Calu3 (cell line): ENCODE measurements around the gene IER2. TPM values are rescaled to one million over a fixed set of nuclear protein-coding genes. Genes with fewer than 3 reads are reported as not detected.

ENCODE experiments used
- BruUV-seq: library from RNA; stranded (reverse); fragments of 400-500 nt; replicated peaks from 2 replicates; lab custom pipeline; 2021; lab: Mats Ljungman, UMichigan
- CTCF ChIA-PET: fragments of 300-600 bp; sonication (Branson Sonifier 250); formaldehyde crosslinking; loops from one replicate; lab custom pipeline; 2022; ENCODE audit warnings: antibody characterized with exemption; lab: Charles Lee
- DNase-seq: peaks from one replicate; pipeline ENCODE4 v3.0.0; 2022
- H3K27ac Mint-ChIP-seq: one replicate; pipeline ENCODE4 v1.8.0; 2022; ENCODE audit warnings: mixed read lengths; ENCODE audit not compliant: unreplicated experiment
- H3K27me3 Mint-ChIP-seq: one replicate; pipeline ENCODE4 v1.8.0; 2022; ENCODE audit warnings: mixed read lengths; ENCODE audit not compliant: unreplicated experiment
- H3K36me3 Mint-ChIP-seq: one replicate; pipeline ENCODE4 v1.8.0; 2022; ENCODE audit warnings: mild to moderate bottlenecking, moderate library complexity, mixed read lengths; ENCODE audit not compliant: insufficient read depth, unreplicated experiment
- H3K4me1 Mint-ChIP-seq: one replicate; pipeline ENCODE4 v1.8.0; 2022; ENCODE audit warnings: mild to moderate bottlenecking, low read depth, mixed read lengths; ENCODE audit not compliant: unreplicated experiment
- H3K4me3 Mint-ChIP-seq: one replicate; pipeline ENCODE4 v1.8.0; 2022; ENCODE audit warnings: mild to moderate bottlenecking, low read depth, moderate library complexity, mixed read lengths; ENCODE audit not compliant: unreplicated experiment
- H3K9me3 Mint-ChIP-seq: one replicate; pipeline ENCODE4 v1.8.0; 2022; ENCODE audit warnings: low read depth, mixed read lengths; ENCODE audit not compliant: unreplicated experiment
- intact Hi-C: fragments of 100-400 bp; cut with micrococcal nuclease; formaldehyde crosslinking; loops from one replicate; pipeline ENCODE4 v1.10.0; 2022; ENCODE audit not compliant: unreplicated experiment
- total RNA-seq: library from RNA; stranded (reverse); gene quantifications from 2 replicates; pipeline ENCODE4 v1.2.3, GENCODE V29; 2022
- TF ChIP-seq, protein P1 (sequence below): fragments of 200-600 bp; IDR thresholded peaks from one replicate; pipeline ENCODE4 v1.8.0; 2022; ENCODE audit warnings: antibody characterized with exemption; ENCODE audit not compliant: unreplicated experiment

IER2 gene
- total RNA-seq, 1 experiment from 2014 or later, result 96.3 TPM

GRCh38 chr19:13118424-13119193 lies 31.6 kb upstream of the IER2 start:
- Mint-ChIP-seq H3K9me3 (no peaks in the 10 kb centered on the region), H3K4me3 (peak overlapping the region; percentile 85), H3K4me1 (peaks cover 16% of the 10 kb centered on the region), H3K27me3 (no peaks in the 10 kb centered on the region), H3K36me3 (peaks cover 46% of the 10 kb centered on the region), H3K27ac (no peak overlapping the region)
- intact Hi-C loops, result no loop called here
- TF ChIP-seq, protein P1, sequence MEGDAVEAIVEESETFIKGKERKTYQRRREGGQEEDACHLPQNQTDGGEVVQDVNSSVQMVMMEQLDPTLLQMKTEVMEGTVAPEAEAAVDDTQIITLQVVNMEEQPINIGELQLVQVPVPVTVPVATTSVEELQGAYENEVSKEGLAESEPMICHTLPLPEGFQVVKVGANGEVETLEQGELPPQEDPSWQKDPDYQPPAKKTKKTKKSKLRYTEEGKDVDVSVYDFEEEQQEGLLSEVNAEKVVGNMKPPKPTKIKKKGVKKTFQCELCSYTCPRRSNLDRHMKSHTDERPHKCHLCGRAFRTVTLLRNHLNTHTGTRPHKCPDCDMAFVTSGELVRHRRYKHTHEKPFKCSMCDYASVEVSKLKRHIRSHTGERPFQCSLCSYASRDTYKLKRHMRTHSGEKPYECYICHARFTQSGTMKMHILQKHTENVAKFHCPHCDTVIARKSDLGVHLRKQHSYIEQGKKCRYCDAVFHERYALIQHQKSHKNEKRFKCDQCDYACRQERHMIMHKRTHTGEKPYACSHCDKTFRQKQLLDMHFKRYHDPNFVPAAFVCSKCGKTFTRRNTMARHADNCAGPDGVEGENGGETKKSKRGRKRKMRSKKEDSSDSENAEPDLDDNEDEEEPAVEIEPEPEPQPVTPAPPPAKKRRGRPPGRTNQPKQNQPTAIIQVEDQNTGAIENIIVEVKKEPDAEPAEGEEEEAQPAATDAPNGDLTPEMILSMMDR, result no peak
- BruUV-seq, result no TSS peak
- CTCF ChIA-PET, result no interaction called here
- peak; percentile 56 for DNase-seq

GRCh38 chr19:13119627-13120026 lies 30.6 kb upstream of the IER2 start:
- TF ChIP-seq, protein P1, result no peak
- DNase-seq, result no peak
- Mint-ChIP-seq H3K36me3 (peaks cover 46% of the 10 kb centered on the region), H3K27ac (no peak overlapping the region), H3K9me3 (no peaks in the 10 kb centered on the region), H3K4me1 (peaks cover 16% of the 10 kb centered on the region), H3K27me3 (no peaks in the 10 kb centered on the region), H3K4me3 (peak overlapping the region; percentile 85)
- intact Hi-C loops, result no loop called here
- CTCF ChIA-PET, result no interaction called here
- no TSS peak for BruUV-seq

DNA sequence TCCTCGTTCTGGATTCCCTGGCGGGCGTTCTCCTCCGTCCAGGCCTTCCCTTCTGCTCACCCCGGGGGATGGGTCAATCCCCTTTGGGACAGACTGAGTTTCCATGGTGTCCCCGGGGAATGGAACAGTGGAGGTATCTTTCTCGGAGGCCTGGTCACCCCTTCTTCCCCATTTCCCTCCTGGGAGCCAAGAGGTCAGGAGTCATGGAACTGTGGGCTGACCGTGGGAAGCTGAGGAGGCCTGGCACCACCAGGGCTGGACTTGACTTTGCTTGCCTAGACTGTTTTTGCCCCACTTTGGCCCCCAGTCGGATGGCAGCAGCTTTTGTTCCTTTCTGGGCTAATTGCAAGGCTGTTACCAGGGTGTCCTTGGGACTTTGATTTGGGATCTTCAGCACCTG lies 30.2 kb upstream of the IER2 start:
- no TSS peak for BruUV-seq
- CTCF ChIA-PET, result no interaction called here
- H3K36me3 Mint-ChIP-seq, result peaks cover 46% of the 10 kb centered on the region

DNA sequence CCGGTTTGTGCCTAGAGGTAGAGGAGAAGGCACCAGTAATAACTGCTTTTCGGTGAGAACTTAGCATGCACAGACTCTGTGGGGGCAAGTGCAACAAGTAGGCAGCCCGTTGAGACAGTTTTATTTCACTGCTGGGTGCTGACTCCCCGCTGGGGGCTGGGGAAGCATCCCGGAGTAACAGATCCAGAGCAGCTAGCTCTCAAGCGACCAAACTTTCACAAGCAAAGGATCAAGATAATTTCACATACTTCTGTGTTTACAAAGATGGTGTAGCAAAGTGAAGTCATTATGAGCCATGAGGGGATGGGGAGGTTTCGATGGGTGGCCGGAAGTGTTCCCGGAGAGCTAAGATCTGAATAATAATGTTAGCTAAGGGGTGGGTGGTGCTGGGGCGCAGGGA lies 29.4 kb upstream of the IER2 start:
- DNase-seq, result no peak
- CTCF ChIA-PET, result interaction anchor here (0.5 kb wide), 1 partner anchor 170 kb away, joined by 3 read pairs; no protein-coding TSS in a partner anchor
- no peak overlapping the region for H3K4me3 Mint-ChIP-seq
- BruUV-seq, result TSS peak; percentile 35
- H3K27me3 Mint-ChIP-seq, result no peaks in the 10 kb centered on the region
- peaks cover 38% of the 10 kb centered on the region for H3K36me3 Mint-ChIP-seq
- peaks cover 9% of the 10 kb centered on the region for H3K4me1 Mint-ChIP-seq
- TF ChIP-seq, protein P1, result no peak
- no peak overlapping the region for H3K27ac Mint-ChIP-seq
- no peaks in the 10 kb centered on the region for H3K9me3 Mint-ChIP-seq
- intact Hi-C loops, result no loop called here

More for the DNA sequence above, 30.2 kb upstream of the IER2 start:
- no peak overlapping the region for H3K27ac Mint-ChIP-seq
- peaks cover 16% of the 10 kb centered on the region for H3K4me1 Mint-ChIP-seq
- H3K27me3 Mint-ChIP-seq, result no peaks in the 10 kb centered on the region
- H3K9me3 Mint-ChIP-seq, result no peaks in the 10 kb centered on the region
- no peak for DNase-seq
- H3K4me3 Mint-ChIP-seq, result no peak overlapping the region
- TF ChIP-seq, protein P1, result no peak
- intact Hi-C loops, result no loop called here
